ENCODE results near the gene TSSK2.

- TF ChIP-seq CTCF (IDR thresholded peaks at IDR 0.05) (no peak), POLR2A (IDR thresholded peaks at IDR 0.05) (no peak), POLR2AphosphoS5 (IDR thresholded peaks at IDR 0.05) (no peak)
Measured at GRCh38 chr22:19168088-19168890, 37.2 kb downstream of the TSSK2 start.
